Endothelial cell of umbilical vein (primary cell): ENCODE results near the gene WDFY3. TPM values are rescaled to one million over a fixed set of nuclear protein-coding genes. Genes with fewer than 3 reads are reported as not detected.

ENCODE experiments used
- BruUV-seq: library from RNA; stranded (reverse); fragments of 400-500 nt; replicated peaks from 2 replicates; lab custom pipeline; 2021; lab: Mats Ljungman, UMichigan
- CTCF ChIA-PET: fragments of 300-600, 350-600 bp; sonication (Branson Sonifier 250); formaldehyde crosslinking; loops from one replicate; lab custom pipeline; 2021; ENCODE audit warnings: antibody characterized with exemption, inconsistent platforms; lab: Charles Lee
- POLR2A ChIA-PET: fragments of 300-600, 350-600 bp; sonication (Branson Sonifier 250); formaldehyde crosslinking; loops from one replicate; lab custom pipeline; 2021; ENCODE audit warnings: antibody characterized with exemption, inconsistent platforms; lab: Charles Lee
- DNase-seq: peaks from one replicate; pipeline ENCODE4 v3.0.0-alpha.2; 2011; ENCODE audit warnings: low read depth, low spot score
- FAIRE-seq: peaks from 2 replicates; lab custom pipeline; 2011; peaks lifted over from hg19 to GRCh38; lab: Jason Lieb, UNC
- H2AFZ ChIP-seq: 2 replicates; pipeline ENCODE4 v1.6.0; 2012; ENCODE audit warnings: low read depth, low read length, control low read depth, inconsistent platforms
- H3K27ac ChIP-seq: 2 replicates; pipeline ENCODE4 v1.5.1; 2011; ENCODE audit warnings: low read depth, mild to moderate bottlenecking, control low read depth, low read length, moderate library complexity; ENCODE audit not compliant: insufficient read depth
- H3K27me3 ChIP-seq, 2 experiments: 2 replicates each; pipeline versions ENCODE4 v1.6.0 to v1.6.1; 2011; ENCODE audit warnings: low read length in 2 of 2, mixed read lengths in 1 of 2; ENCODE audit not compliant: control insufficient read depth in 2 of 2, insufficient read depth in 2 of 2
- H3K36me3 ChIP-seq, 2 experiments: 2 replicates in 1 of 2; 3 replicates in 1 of 2; pipeline ENCODE4 v1.5.1; 2011; ENCODE audit warnings: low read length in 2 of 2, mild to moderate bottlenecking in 1 of 2, moderate library complexity in 1 of 2; ENCODE audit not compliant: control insufficient read depth in 2 of 2, insufficient read depth in 2 of 2; ENCODE audit errors: extremely low read depth in 1 of 2
- H3K4me1 ChIP-seq: 3 replicates; pipeline ENCODE4 v1.5.1; 2011; ENCODE audit warnings: mild to moderate bottlenecking, low read length; ENCODE audit not compliant: control insufficient read depth, insufficient read depth; ENCODE audit errors: extremely low read depth
- H3K4me2 ChIP-seq: 2 replicates; pipeline ENCODE4 v1.6.1; 2011; ENCODE audit warnings: low read length, control low read depth, mixed read lengths; ENCODE audit not compliant: insufficient read depth
- H3K4me3 ChIP-seq, 3 experiments: fragments of 200-600 bp in 1 of 3; sonication (generic), shearing (Covaris generic) in 1 of 3; replicated peaks in 1 of 3; 2 replicates each; pipeline ENCODE4 v1.5.1; 2011 to 2016; ENCODE audit warnings: control low read depth in 3 of 3, low read length in 3 of 3, mild to moderate bottlenecking in 2 of 3, inconsistent platforms in 1 of 3, low read depth in 1 of 3, moderate library complexity in 1 of 3; ENCODE audit not compliant: insufficient read depth in 1 of 3
- H3K79me2 ChIP-seq: 2 replicates; pipeline ENCODE4 v1.6.0; 2012; ENCODE audit warnings: low read length, inconsistent platforms; ENCODE audit not compliant: control insufficient read depth, insufficient read depth
- H3K9ac ChIP-seq: replicated peaks from 2 replicates; pipeline ENCODE3; 2011; ENCODE audit warnings: low read length, control low read depth; ENCODE audit not compliant: insufficient read depth; ENCODE audit errors: extremely low read depth
- H3K9me1 ChIP-seq: replicated peaks from 3 replicates; pipeline ENCODE4 v1.6.0; 2011; ENCODE audit warnings: mild to moderate bottlenecking, low read length; ENCODE audit not compliant: control insufficient read depth, insufficient read depth; ENCODE audit errors: extremely low read depth
- H3K9me3 ChIP-seq: replicated peaks from 2 replicates; pipeline ENCODE4 v1.5.1; 2012; ENCODE audit warnings: low read length, inconsistent platforms; ENCODE audit not compliant: control insufficient read depth, insufficient read depth
- H4K20me1 ChIP-seq: replicated peaks from 2 replicates; pipeline ENCODE3; 2011; ENCODE audit warnings: mild to moderate bottlenecking, low read length; ENCODE audit not compliant: control insufficient read depth, insufficient read depth; ENCODE audit errors: extremely low read depth
- CTCF ChIP-seq, 2 donors: IDR thresholded peaks; 1 replicate in 1 of 2; 2 replicates in 1 of 2; pipeline ENCODE4 v1.5.1; 2011; ENCODE audit warnings: low read length in 2 of 2, mild to moderate bottlenecking in 2 of 2, moderate library complexity in 2 of 2, control low read depth in 1 of 2, inconsistent platforms in 1 of 2, low read depth in 1 of 2; ENCODE audit not compliant: insufficient read depth in 1 of 2; ENCODE audit errors: extremely low read depth in 1 of 2
- EZH2 ChIP-seq: IDR thresholded peaks from 2 replicates; pipeline ENCODE4 v1.6.1; 2012; ENCODE audit warnings: borderline replicate concordance, low read depth, mild to moderate bottlenecking, moderate library complexity, low read length, inconsistent platforms; ENCODE audit not compliant: severe bottlenecking
- FOS ChIP-seq: IDR thresholded peaks from 2 replicates; pipeline ENCODE4 v1.6.1; 2011; ENCODE audit warnings: mild to moderate bottlenecking, low read length, moderate library complexity, borderline replicate concordance; ENCODE audit not compliant: insufficient read depth
- MYC ChIP-seq: IDR thresholded peaks from one replicate; pipeline ENCODE4 v1.6.1; 2011; ENCODE audit warnings: mild to moderate bottlenecking, low read depth, low read length
- POLR2A ChIP-seq: IDR thresholded peaks from 2 replicates; pipeline ENCODE4 v1.6.1; 2012; ENCODE audit warnings: low read depth, mild to moderate bottlenecking, control low read depth, low read length
- dilution Hi-C: fragments of 300-500 bp; cut with MboI; formaldehyde crosslinking; loops from one replicate; pipeline ENCODE4 v1.15.0; 2019; ENCODE audit warnings: low sequenced_read_pairs; ENCODE audit not compliant: extremely low pct_ligation_motif_present
- intact Hi-C: fragments of 100-400 bp; cut with micrococcal nuclease; formaldehyde crosslinking; loops from one replicate; pipeline ENCODE4 v1.10.0; 2022
- polyA plus RNA-seq, 4 experiments: library from polyadenylated mRNA; depleted of rRNA in 3 of 4; stranded (reverse) in 3 of 4; unstranded in 1 of 4; fragments of >200 nt; gene quantifications; 2 replicates each; pipeline versions ENCODE4 v1.2.1 to v1.2.3, GENCODE V29; 2011 to 2012; ENCODE audit warnings: missing spikeins in 1 of 4
- total RNA-seq: library from RNA; stranded (reverse); gene quantifications from 2 replicates; pipeline ENCODE4 v1.2.3, GENCODE V29; 2021
- TF ChIP-seq, protein P1 (sequence below): IDR thresholded peaks from 2 replicates; pipeline ENCODE4 v1.6.1; 2011; ENCODE audit not compliant: insufficient read depth, insufficient read length

Gene WDFY3
- total and polyA plus RNA-seq, 2 donors (not counting 3 experiments of a cell fraction or from before 2014, with no cell fraction given): 37.0 to 113 TPM

DNA sequence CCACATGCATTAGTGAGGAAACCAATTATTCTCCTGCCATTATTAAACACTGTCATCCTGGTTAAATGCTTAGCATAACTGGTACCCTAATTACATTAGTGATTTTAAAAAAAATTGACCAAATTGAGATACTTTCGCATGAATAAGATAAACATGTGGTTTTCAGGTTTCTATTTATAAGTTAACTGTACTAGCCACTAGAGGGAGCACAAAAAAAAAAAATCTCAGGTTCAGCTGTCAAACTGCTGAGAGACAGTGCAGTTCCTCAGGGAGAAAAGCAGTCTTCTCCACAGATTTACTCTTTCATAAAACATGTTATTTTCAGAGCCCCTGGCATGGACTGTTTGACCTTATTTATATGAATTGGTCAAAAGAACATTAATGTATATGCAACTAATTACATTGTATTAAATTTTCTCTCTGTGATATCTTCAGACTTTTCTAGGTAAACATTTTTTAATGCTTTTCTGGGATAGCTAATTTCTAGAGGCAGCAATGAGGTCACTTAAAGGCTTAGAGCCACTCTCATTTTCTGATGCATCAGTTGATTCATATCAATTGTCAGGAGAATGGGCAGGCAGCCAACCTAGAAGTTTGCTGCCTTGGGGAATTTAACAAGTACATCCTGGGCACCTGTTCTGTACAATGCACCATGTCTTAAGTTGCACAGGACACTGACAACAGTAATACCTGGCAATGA is 216.1 kb downstream of the WDFY3 start:
- H3K9me3 ChIP-seq: no peaks in the 10 kb centered on the region
- BruUV-seq: no TSS peak
- H3K36me3 ChIP-seq: peaks cover 15 to 47% of the 10 kb centered on the region in 2 experiments
- no peaks in the 10 kb centered on the region for H3K9me1 ChIP-seq
- H3K4me3 ChIP-seq: no peak overlapping the region
- H3K79me2 ChIP-seq: no peaks in the 10 kb centered on the region
- no peak overlapping the region for H3K4me2 ChIP-seq
- TF ChIP-seq, protein P1, sequence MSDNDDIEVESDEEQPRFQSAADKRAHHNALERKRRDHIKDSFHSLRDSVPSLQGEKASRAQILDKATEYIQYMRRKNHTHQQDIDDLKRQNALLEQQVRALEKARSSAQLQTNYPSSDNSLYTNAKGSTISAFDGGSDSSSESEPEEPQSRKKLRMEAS: no peak
- TF ChIP-seq EZH2 (no peak), POLR2A (no peak), MYC (no peak), CTCF (IDR thresholded peaks at IDR 0.05; ENCODE audit: extremely low read depth in 1 of 2, insufficient read depth in 1 of 2, low read depth in 1 of 2, low read length in 2 of 2) (peak; percentile 32 to 35), FOS (no peak)
- H3K27me3 ChIP-seq: no peaks in the 10 kb centered on the region
- H3K4me1 ChIP-seq: no peaks in the 10 kb centered on the region
- H2AFZ ChIP-seq: no peak overlapping the region
- ChIA-PET POLR2A (no interaction called here), CTCF (interaction anchor here (0.6 to 2.8 kb wide), 26 partner anchors 9 to 278 kb away, joined by 3 to 86 read pairs (median 4); partner anchors contain the start of gene WDFY3)
- H3K9ac ChIP-seq: no peak overlapping the region
- peaks cover 2% of the 10 kb centered on the region for H4K20me1 ChIP-seq
- FAIRE-seq (peak; percentile 80), DNase-seq (peak; percentile 64)
- H3K27ac ChIP-seq: no peak overlapping the region
- intact Hi-C loops: loop anchor here (1.0 to 2.0 kb wide), 3 partner anchors 120 to 221 kb away; partner anchors contain the start of gene WDFY3
- dilution Hi-C loops: no loop called here
